Right lobe of liver (tissue), 6 donors: ENCODE results near the gene ZKSCAN2. TPM values are rescaled to one million over a fixed set of nuclear protein-coding genes. Genes with fewer than 3 reads are reported as not detected.
A peak's percentile ranks its signal among the peaks of the same experiment; 100 is the strongest.

Experiments used
- ATAC-seq, 4 donors: fragments of 200-7000 bp; cut with Tn5 transposase; one replicate each; pipeline ENCODE4 v1.9.1; 2020; ENCODE audit warnings: mild to moderate bottlenecking in 4 of 4, moderate library complexity in 4 of 4
- DNase-seq, 3 donors: peaks; one replicate each; pipeline ENCODE4 v3.0.0-alpha.2; 2020
- H3K27ac ChIP-seq, 3 donors: fragments of 200-600 bp; one replicate each; pipeline ENCODE4 v1.8.0; 2022
- H3K27me3 ChIP-seq, 2 donors: fragments of 200-600 bp; one replicate each; pipeline ENCODE4 v1.8.0; 2022
- H3K36me3 ChIP-seq, 4 donors: fragments of 200-600 bp; sonication (generic) in 1 of 4; one replicate each; pipeline versions ENCODE4 v1.5.1 to v1.8.0; 2017 to 2022; ENCODE audit warnings: control low read depth in 1 of 4
- H3K4me1 ChIP-seq, 4 donors: fragments of 200-600 bp; sonication (generic) in 1 of 4; one replicate each; pipeline versions ENCODE4 v1.5.1 to v1.8.0; 2017 to 2022; ENCODE audit warnings: control low read depth in 1 of 4
- H3K4me3 ChIP-seq, 3 donors: fragments of 200-600 bp; one replicate each; pipeline ENCODE4 v1.8.0; 2022
- H3K9me3 ChIP-seq, 4 donors: fragments of 200-600 bp; sonication (generic) in 1 of 4; one replicate each; pipeline versions ENCODE4 v1.5.1 to v1.8.0; 2017 to 2022; ENCODE audit warnings: control low read depth in 1 of 4
- POLR2A ChIP-seq: fragments of 450-650 bp; IDR thresholded peaks from one replicate; pipeline ENCODE4 v1.6.1; 2017; ENCODE audit warnings: antibody characterized with exemption, mild to moderate bottlenecking
- WGBS: methylation state at CpG from one replicate; pipeline ENCODE4 v1.1.6; 2018; ENCODE audit warnings: low coverage, low lambda C conversion rate; ENCODE audit not compliant: insufficient coverage; ENCODE audit errors: missing lambda C conversion rate; 5-methylcytosine and 5-hydroxymethylcytosine counted together
- intact Hi-C, 2 donors: fragments of 100-400 bp; cut with DNase I; formaldehyde crosslinking; loops; one replicate each; pipeline versions ENCODE4 v1.11.2 to v1.14.1; 2022
- total RNA-seq, 6 experiments: library from RNA; depleted of rRNA in 2 of 6; stranded (reverse); fragments of >200 nt in 2 of 6; fragmentation: NEBNext Ultra II Directional in 3 of 6; extraction: Animal tissue kit (Norgen Biotek cat#: 25700) in 3 of 6; gene quantifications; one replicate each; pipeline versions ENCODE4 v1.1.0 to v1.2.4, GENCODE V29; 2016 to 2023
- TF ChIP-seq, protein P1 (sequence below), 4 donors: fragments of 200-600 bp in 3 of 4; fragments of 450-650 bp in 1 of 4; IDR thresholded peaks; one replicate each; pipeline versions ENCODE4 v1.5.1 to v1.8.0; 2016 to 2022; ENCODE audit warnings: antibody characterized with exemption in 4 of 4, mild to moderate bottlenecking in 2 of 4
- donor health status: DM: no; HTN: yes; CAD: no.
- donor health status: DM: no; HTN: no; CAD: no.
- donor health status: DM: no; HTN: no; CAD: no.
- donor health status: DM: no; HTN: yes; CAD: no.
- donor health status: DM: no; HTN: yes; CAD: no.

ZKSCAN2 gene
- total RNA-seq, 6 experiments from 2014 or later, result 2.2 to 2.7 (median 2.2) TPM

DNA sequence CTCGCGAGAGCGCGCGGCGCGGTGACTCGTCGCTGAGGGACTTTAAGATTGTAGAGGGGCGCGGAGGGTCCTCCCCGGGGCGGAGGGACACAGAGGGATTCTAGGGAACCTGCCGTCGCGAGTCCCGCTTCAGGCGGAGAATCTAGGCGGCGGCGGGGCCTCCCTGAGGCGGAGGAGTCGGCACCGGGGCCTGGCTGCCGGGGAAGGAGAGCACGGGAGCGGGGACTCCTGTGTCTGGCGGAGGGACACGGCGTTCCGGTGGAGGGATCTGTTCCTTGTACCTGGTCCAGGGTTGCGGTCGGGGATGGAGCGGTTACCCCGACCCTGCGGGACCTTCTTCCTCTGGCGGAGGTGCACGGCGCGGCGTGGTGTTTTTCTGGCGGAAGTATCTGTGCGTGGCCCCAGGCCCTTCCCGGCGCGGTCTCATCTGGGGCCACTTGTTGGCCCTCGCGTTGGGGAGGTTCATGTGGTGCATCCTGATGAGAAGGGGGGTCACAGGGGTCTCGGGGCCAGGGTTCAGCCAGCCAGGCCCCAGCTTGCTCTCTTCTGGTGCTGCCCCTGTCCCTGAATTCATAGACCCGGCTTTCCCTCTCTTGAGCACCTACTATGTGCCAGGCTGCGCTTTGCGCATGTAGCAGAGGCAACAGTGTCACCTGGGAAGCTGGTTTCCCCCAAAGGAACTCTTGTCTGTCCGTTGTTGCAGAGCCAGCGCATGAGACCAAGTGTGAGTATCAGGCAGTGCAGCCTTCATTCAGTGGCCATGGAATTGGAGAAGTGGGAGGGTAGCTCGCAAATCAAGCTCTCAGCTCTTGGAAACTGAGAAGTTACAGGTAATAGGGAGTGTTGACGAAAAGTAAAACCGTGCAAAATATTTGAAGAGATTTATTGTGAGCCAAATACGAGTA lies 563 bp upstream of the ZKSCAN2 start:
- intact Hi-C loops, result no loop called here
- 25% methylated on average over 9 of the region's 58 CpGs for WGBS
- peak overlapping the region; percentile 86 to 98 (median 91) for H3K4me3 ChIP-seq

DNA sequence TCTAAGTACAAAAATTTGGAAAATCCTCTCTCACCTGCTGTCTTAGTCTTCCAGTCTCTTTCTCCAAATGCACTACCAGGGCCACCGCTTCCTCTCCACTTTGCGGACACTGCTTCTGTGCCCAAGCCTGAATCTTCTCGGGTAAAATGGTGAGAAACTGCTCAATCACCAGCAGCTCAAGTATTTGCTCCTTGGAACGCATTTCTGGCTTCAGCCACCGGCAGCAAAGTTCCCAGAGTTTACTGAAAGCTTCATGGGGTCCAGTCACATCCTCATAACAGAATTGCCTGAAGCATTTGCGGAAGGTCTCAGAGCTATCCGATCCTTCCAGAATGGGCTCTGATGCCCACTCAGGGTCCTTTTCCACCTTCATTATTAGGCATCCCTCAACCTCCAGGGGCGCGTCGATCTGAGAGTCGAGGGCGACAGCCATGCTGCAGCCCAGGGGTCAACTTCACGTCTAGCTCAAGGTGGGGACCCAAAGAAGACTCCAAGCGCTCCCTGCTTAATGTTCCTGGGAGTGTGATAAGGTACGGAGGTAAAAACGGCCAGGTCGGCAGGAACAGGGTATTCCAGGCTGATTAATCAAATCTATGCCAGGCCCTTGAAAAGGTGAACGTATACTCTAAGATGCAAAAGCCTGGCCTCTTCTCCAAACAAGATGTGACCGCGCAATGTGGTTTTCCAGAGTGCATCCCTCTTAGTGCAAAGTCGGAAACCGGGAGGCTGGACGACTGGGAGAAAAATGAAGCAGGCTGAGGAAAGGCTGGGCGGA lies 763 bp downstream of the ZKSCAN2 start:
- no peak for ATAC-seq
- intact Hi-C loops, result no loop called here
- WGBS, result 5% methylated on average over 19 of the region's 24 CpGs
- no peaks in the 10 kb centered on the region for H3K27me3 ChIP-seq
- H3K4me1 ChIP-seq, result peaks cover 0 to 23% (median 7%) of the 10 kb centered on the region in 4 donors
- peaks cover 0 to 17% (median 3%) of the 10 kb centered on the region in 4 donors for H3K36me3 ChIP-seq
- no peak for TF ChIP-seq POLR2A
- TF ChIP-seq, protein P1, sequence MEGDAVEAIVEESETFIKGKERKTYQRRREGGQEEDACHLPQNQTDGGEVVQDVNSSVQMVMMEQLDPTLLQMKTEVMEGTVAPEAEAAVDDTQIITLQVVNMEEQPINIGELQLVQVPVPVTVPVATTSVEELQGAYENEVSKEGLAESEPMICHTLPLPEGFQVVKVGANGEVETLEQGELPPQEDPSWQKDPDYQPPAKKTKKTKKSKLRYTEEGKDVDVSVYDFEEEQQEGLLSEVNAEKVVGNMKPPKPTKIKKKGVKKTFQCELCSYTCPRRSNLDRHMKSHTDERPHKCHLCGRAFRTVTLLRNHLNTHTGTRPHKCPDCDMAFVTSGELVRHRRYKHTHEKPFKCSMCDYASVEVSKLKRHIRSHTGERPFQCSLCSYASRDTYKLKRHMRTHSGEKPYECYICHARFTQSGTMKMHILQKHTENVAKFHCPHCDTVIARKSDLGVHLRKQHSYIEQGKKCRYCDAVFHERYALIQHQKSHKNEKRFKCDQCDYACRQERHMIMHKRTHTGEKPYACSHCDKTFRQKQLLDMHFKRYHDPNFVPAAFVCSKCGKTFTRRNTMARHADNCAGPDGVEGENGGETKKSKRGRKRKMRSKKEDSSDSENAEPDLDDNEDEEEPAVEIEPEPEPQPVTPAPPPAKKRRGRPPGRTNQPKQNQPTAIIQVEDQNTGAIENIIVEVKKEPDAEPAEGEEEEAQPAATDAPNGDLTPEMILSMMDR (IDR thresholded peaks at IDR 0.05), result no peak
- H3K27ac ChIP-seq, result peak overlapping the region in 2 of 3 donors; percentile 98 to 99
- H3K4me3 ChIP-seq, result peak overlapping the region; percentile 86 to 98 (median 91)
- no peaks in the 10 kb centered on the region for H3K9me3 ChIP-seq
- DNase-seq, result no peak

More for the DNA sequence above, 563 bp upstream of the ZKSCAN2 start:
- Histone ChIP-seq H3K36me3 (peaks cover 0 to 10% (median 0%) of the 10 kb centered on the region in 4 donors), H3K9me3 (no peaks in the 10 kb centered on the region), H3K4me1 (peaks cover 0 to 23% (median 7%) of the 10 kb centered on the region in 4 donors), H3K27me3 (no peaks in the 10 kb centered on the region), H3K27ac (peak overlapping the region; percentile 98 to 99 (median 98))
- DNase-seq (peak; percentile 75 to 82 (median 78)), ATAC-seq (peak; percentile 54 to 67 (median 58))
- TF ChIP-seq, protein P1 (IDR thresholded peaks at IDR 0.05), result no peak
- no peak for TF ChIP-seq POLR2A

DNA sequence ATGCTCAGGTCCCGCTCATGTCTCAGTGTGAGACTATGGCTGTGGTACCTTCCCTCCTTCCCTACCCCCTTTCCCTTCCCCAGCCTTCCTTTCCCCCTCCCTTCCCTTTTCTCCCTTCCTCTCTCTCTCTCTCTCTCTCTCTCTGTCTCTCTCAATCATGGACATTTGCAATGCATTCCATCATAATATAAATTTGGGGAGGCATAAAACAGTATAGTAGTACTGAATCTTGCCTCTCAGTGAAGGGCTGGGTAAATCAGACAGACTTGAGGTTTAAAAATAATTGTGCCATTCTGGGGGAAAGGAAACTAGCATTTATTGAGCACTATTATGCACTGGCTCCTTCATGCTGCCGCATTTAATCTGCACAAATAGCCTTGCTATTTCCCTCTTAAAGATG lies 4.3 kb downstream of the ZKSCAN2 start:
- WGBS, result 100% methylated on average over 2 of the region's 2 CpGs
- H3K9me3 ChIP-seq, result no peaks in the 10 kb centered on the region
- no peak overlapping the region for H3K4me3 ChIP-seq
- DNase-seq, result no peak
- TF ChIP-seq, protein P1 (IDR thresholded peaks at IDR 0.05), result no peak
- no peak for TF ChIP-seq POLR2A
- intact Hi-C loops, result no loop called here
- H3K36me3 ChIP-seq, result peaks cover 0 to 32% (median 5%) of the 10 kb centered on the region in 4 donors
- no peaks in the 10 kb centered on the region for H3K27me3 ChIP-seq
- ATAC-seq, result no peak
- peaks cover 0 to 13% (median 5%) of the 10 kb centered on the region in 4 donors for H3K4me1 ChIP-seq
- H3K27ac ChIP-seq, result no peak overlapping the region

DNA sequence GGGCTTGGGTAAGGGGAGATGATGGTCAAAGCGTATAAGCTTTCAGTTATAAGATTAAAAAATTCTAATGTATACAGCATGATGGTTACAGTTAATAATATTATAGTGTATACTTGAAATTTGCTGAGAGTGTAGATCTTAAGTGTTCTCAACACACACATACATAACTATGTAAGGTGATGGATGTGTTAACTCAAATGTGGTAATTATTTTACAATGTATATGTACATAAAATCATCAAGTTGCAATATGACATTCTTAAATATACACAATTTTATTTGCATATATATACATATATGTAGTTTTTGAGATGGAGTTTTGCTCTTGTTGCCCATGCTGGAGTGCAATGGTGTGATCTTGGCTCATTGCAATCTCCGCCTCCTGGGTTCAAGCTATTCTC lies 7.2 kb downstream of the ZKSCAN2 start:
- 100% methylated on average over 2 of the region's 2 CpGs for WGBS
- TF ChIP-seq POLR2A, result no peak
- Histone ChIP-seq H3K9me3 (no peaks in the 10 kb centered on the region), H3K27ac (no peak overlapping the region), H3K27me3 (no peaks in the 10 kb centered on the region), H3K4me1 (no peaks in the 10 kb centered on the region), H3K4me3 (no peak overlapping the region), H3K36me3 (peaks cover 0 to 46% (median 11%) of the 10 kb centered on the region in 4 donors)
- intact Hi-C loops, result no loop called here
- DNase-seq, result no peak
- ATAC-seq, result no peak
